ENCODE results near the gene CACTIN. TPM values are rescaled to one million over a fixed set of nuclear protein-coding genes. Genes with fewer than 3 reads are reported as not detected.
"Not testable (repeated sequence)": the region's sequence is repeated elsewhere in the genome, so short reads cannot be mapped to it uniquely, and the experiment has no call there.

The CACTIN gene
- total RNA-seq, result 21.6 TPM

- peak; percentile 100 for DNase-seq (ENCODE audit: low spot score in 2 of 2)
- peak; percentile 70 for FAIRE-seq
Measured at GRCh38 chr19:3626473-3627350, at the start of gene CACTIN. Gene CACTIN (minus strand): TSS chr19:3626790. CDS start chr19:3626762, 28 bp downstream.

- FAIRE-seq (no peak), DNase-seq (ENCODE audit: low spot score in 2 of 2) (no peak)
Measured at GRCh38 chr19:3674784-3675543, 48.4 kb upstream of the CACTIN start.

- DNase-seq (ENCODE audit: low spot score in 2 of 2), result no peak
- no peak for FAIRE-seq
Measured at GRCh38 chr19:3673506-3674439, 47.2 kb upstream of the CACTIN start.

GRCh38 chr19:3672993-3673392 is 46.4 kb upstream of the CACTIN start:
- no peak for FAIRE-seq
- no peak for DNase-seq (ENCODE audit: low spot score in 2 of 2)

- no peak for DNase-seq (ENCODE audit: low spot score in 2 of 2)
- FAIRE-seq, result no peak
Measured at GRCh38 chr19:3672575-3672948, 46.0 kb upstream of the CACTIN start.

- DNase-seq (ENCODE audit: low spot score in 2 of 2) (peak in 1 of 2 donors; percentile 67), FAIRE-seq (no peak)
Measured at GRCh38 chr19:3671680-3672574, 45.3 kb upstream of the CACTIN start.

- DNase-seq (ENCODE audit: low spot score in 2 of 2), result peak; percentile 70 to 72
- FAIRE-seq, result no peak
Measured at GRCh38 chr19:3670796-3671679, 44.4 kb upstream of the CACTIN start.

GRCh38 chr19:3669947-3670795 is 43.6 kb upstream of the CACTIN start:
- DNase-seq (ENCODE audit: low spot score in 2 of 2) (peak in 1 of 2 donors; percentile 82), FAIRE-seq (no peak)

GRCh38 chr19:3669082-3669946 is 42.7 kb upstream of the CACTIN start:
- FAIRE-seq (no peak), DNase-seq (ENCODE audit: low spot score in 2 of 2) (no peak)

GRCh38 chr19:3668331-3669081 is 41.9 kb upstream of the CACTIN start:
- DNase-seq (ENCODE audit: low spot score in 2 of 2) (no peak), FAIRE-seq (no peak)

- DNase-seq (ENCODE audit: low spot score in 2 of 2) (no peak), FAIRE-seq (no peak)
Measured at GRCh38 chr19:3667766-3668165, 41.2 kb upstream of the CACTIN start.

- DNase-seq (ENCODE audit: low spot score in 2 of 2) (no peak), FAIRE-seq (no peak)
Measured at GRCh38 chr19:3667037-3667638, 40.5 kb upstream of the CACTIN start.

GRCh38 chr19:3666545-3666856 is 39.9 kb upstream of the CACTIN start:
- FAIRE-seq; DNase-seq (ENCODE audit: low spot score in 2 of 2): not testable (repeated sequence)

GRCh38 chr19:3665681-3666544 is 39.3 kb upstream of the CACTIN start:
- DNase-seq (ENCODE audit: low spot score in 2 of 2), result peak; percentile 88 to 90
- FAIRE-seq, result no peak
